ENCODE results near the gene MCOLN2.

DNA sequence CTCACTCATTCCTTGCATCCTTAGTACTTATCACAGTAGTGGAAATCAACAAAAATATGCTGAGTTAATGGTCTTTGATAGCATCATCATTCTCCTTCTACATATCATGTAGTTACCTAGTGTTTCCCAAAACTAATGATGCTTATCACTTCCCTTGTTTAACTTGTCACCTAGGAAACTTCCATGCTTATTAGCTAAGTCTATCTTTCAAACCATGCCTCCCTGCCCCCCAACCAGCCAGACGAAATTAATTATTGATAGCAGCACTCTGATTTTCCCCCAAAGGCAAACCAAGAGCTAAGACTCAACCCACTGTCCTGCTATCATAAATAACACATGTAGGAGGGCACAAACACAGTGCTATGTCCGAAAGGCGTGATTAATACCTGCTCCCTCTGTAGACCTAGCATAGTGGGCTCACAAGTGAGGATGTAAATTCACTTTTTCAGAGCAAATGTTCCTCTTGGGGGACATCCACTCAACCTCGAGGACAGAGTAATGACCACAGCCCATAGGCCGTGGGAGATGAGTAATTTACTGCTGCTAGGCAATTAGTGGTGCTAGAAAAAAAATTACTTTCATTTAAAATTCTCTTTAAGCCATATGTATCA lies 78.1 kb downstream of the MCOLN2 start:
- TF ChIP-seq, protein P1, sequence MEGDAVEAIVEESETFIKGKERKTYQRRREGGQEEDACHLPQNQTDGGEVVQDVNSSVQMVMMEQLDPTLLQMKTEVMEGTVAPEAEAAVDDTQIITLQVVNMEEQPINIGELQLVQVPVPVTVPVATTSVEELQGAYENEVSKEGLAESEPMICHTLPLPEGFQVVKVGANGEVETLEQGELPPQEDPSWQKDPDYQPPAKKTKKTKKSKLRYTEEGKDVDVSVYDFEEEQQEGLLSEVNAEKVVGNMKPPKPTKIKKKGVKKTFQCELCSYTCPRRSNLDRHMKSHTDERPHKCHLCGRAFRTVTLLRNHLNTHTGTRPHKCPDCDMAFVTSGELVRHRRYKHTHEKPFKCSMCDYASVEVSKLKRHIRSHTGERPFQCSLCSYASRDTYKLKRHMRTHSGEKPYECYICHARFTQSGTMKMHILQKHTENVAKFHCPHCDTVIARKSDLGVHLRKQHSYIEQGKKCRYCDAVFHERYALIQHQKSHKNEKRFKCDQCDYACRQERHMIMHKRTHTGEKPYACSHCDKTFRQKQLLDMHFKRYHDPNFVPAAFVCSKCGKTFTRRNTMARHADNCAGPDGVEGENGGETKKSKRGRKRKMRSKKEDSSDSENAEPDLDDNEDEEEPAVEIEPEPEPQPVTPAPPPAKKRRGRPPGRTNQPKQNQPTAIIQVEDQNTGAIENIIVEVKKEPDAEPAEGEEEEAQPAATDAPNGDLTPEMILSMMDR (IDR thresholded peaks at IDR 0.05) = no peak
- TF ChIP-seq POLR2AphosphoS5 (IDR thresholded peaks at IDR 0.05; ENCODE audit: low read depth, low read length) (no peak), SIN3A (IDR thresholded peaks at IDR 0.05; ENCODE audit: borderline replicate concordance, insufficient read depth, low read depth, low read length) (no peak)
